Measurements from ENCODE around the gene TBL1X. TPM values are rescaled to one million over a fixed set of nuclear protein-coding genes. Genes with fewer than 3 reads are reported as not detected.

Gene TBL1X
- polyA plus RNA-seq, 3 donors: 12.5 to 19.5 (median 13.8) TPM

GRCh38 chrX:9693307-9694001 lies 228.6 kb downstream of the TBL1X start:
- no peak overlapping the region for H3K4me2 ChIP-seq (replicated peaks; ENCODE audit: extremely low read depth, low read length, poor library complexity, severe bottlenecking)
- no peaks in the 10 kb centered on the region for H4K20me1 ChIP-seq (ENCODE audit: insufficient read depth, low read length)
- no peaks in the 10 kb centered on the region for H3K9me3 Mint-ChIP-seq
- H3K27ac ChIP-seq (ENCODE audit: low read depth in 1 of 2, low read length in 2 of 2): no peak overlapping the region
- H3K27me3 Mint-ChIP-seq (ENCODE audit: low read depth in 3 of 3): peaks cover 0 to 4% (median 0%) of the 10 kb centered on the region in 3 donors
- no peaks in the 10 kb centered on the region for H3K4me1 Mint-ChIP-seq
- 100% methylated on average over 3 of the region's 12 CpGs for WGBS (ENCODE audit: insufficient coverage)
- H3K79me2 ChIP-seq (ENCODE audit: insufficient read depth, low read length): no peaks in the 10 kb centered on the region
- no peak overlapping the region for H3K9ac ChIP-seq (ENCODE audit: insufficient read depth, low read length, poor library complexity, severe bottlenecking)
- no peak overlapping the region for H3K27ac Mint-ChIP-seq
- intact Hi-C loops (cut with micrococcal nuclease): no loop called here
- H2AFZ ChIP-seq (ENCODE audit: insufficient read depth, low read depth, low read length, poor library complexity, severe bottlenecking): no peak overlapping the region
- H3K36me3 ChIP-seq (replicated peaks in 1 of 2; ENCODE audit: control insufficient read depth in 1 of 2, insufficient read depth in 2 of 2, low read length in 2 of 2): peaks cover 76 to 94% of the 10 kb centered on the region in 2 donors
- no peak overlapping the region for H3K4me3 ChIP-seq (replicated peaks in 1 of 3; ENCODE audit: low read depth in 2 of 3, low read length in 3 of 3)
- H3K36me3 Mint-ChIP-seq: peaks cover 71 to 83% of the 10 kb centered on the region in 2 donors
- no peaks in the 10 kb centered on the region for H3K27me3 ChIP-seq (ENCODE audit: control insufficient read depth in 2 of 2, insufficient read depth in 2 of 2, low read length in 2 of 2)
- DNase-seq: no peak
- H3K4me3 Mint-ChIP-seq: no peak overlapping the region
- H3K4me1 ChIP-seq (ENCODE audit: control insufficient read depth in 1 of 2, insufficient read depth in 2 of 2, low read length in 2 of 2): no peaks in the 10 kb centered on the region
- no peaks in the 10 kb centered on the region for H3K9me3 ChIP-seq (replicated peaks in 1 of 2; ENCODE audit: control insufficient read depth in 1 of 2, insufficient read depth in 1 of 2, low read length in 2 of 2)
- TF ChIP-seq CTCF (IDR thresholded peaks at IDR 0.05): no peak

- Histone ChIP-seq H3K79me2 (ENCODE audit: insufficient read depth, low read length) (no peaks in the 10 kb centered on the region), H3K9ac (ENCODE audit: insufficient read depth, low read length, poor library complexity, severe bottlenecking) (no peak overlapping the region), H3K27me3 (ENCODE audit: control insufficient read depth in 2 of 2, insufficient read depth in 2 of 2, low read length in 2 of 2) (no peaks in the 10 kb centered on the region), H3K4me1 (ENCODE audit: control insufficient read depth in 1 of 2, insufficient read depth in 2 of 2, low read length in 2 of 2) (no peaks in the 10 kb centered on the region), H2AFZ (ENCODE audit: insufficient read depth, low read depth, low read length, poor library complexity, severe bottlenecking) (no peak overlapping the region), H4K20me1 (ENCODE audit: insufficient read depth, low read length) (no peaks in the 10 kb centered on the region), H3K4me2 (replicated peaks; ENCODE audit: extremely low read depth, low read length, poor library complexity, severe bottlenecking) (no peak overlapping the region), H3K27ac (ENCODE audit: low read depth in 1 of 2, low read length in 2 of 2) (no peak overlapping the region), H3K4me3 (replicated peaks in 1 of 3; ENCODE audit: low read depth in 2 of 3, low read length in 3 of 3) (no peak overlapping the region), H3K9me3 (replicated peaks in 1 of 2; ENCODE audit: control insufficient read depth in 1 of 2, insufficient read depth in 1 of 2, low read length in 2 of 2) (no peaks in the 10 kb centered on the region), H3K36me3 (replicated peaks in 1 of 2; ENCODE audit: control insufficient read depth in 1 of 2, insufficient read depth in 2 of 2, low read length in 2 of 2) (peaks cover 61 to 91% of the 10 kb centered on the region in 2 donors)
- Mint-ChIP-seq H3K27ac (no peak overlapping the region), H3K4me1 (no peaks in the 10 kb centered on the region), H3K27me3 (ENCODE audit: low read depth in 3 of 3) (peaks cover 0 to 10% (median 2%) of the 10 kb centered on the region in 3 donors), H3K9me3 (peaks cover 0 to 8% (median 3%) of the 10 kb centered on the region in 7 donors), H3K4me3 (no peak overlapping the region), H3K36me3 (peaks cover 70 to 84% of the 10 kb centered on the region in 2 donors)
- no peak for DNase-seq
- TF ChIP-seq CTCF (IDR thresholded peaks at IDR 0.05): no peak
- intact Hi-C loops (cut with micrococcal nuclease): no loop called here
- WGBS (ENCODE audit: insufficient coverage): no CpG with 5 or more reads among the region's 12 CpGs
These were observed 233.7 kb downstream of the TBL1X start for GRCh38 chrX:9698576-9698975.
